ENCODE measurements around the gene TUFM.

Gene TUFM

GRCh38 chr16:28837672-28838557, 8.2 kb downstream of the TUFM start:
- H2AK5ac ChIP-seq (ENCODE audit: low read depth, low read length) = no peak overlapping the region
- H3K27me3 ChIP-seq (ENCODE audit: control insufficient read depth in 3 of 3, insufficient read depth in 3 of 3, low read depth in 1 of 3, low read length in 3 of 3) = no peaks in the 10 kb centered on the region
- H4K91ac ChIP-seq (ENCODE audit: low read depth, low read length, poor library complexity) = no peak overlapping the region
- no peak overlapping the region for H2BK15ac ChIP-seq (ENCODE audit: low read length)
- H3K4me3 ChIP-seq (ENCODE audit: low read length in 2 of 2) = no peak overlapping the region
- DNase-seq (ENCODE audit: low spot score) = no peak
- no peak overlapping the region for H3K4me2 ChIP-seq (ENCODE audit: insufficient read depth, low read length, poor library complexity, severe bottlenecking)
- no peaks in the 10 kb centered on the region for H3K4me1 ChIP-seq (ENCODE audit: control insufficient read depth in 2 of 2, insufficient read depth in 1 of 2, low read depth in 1 of 2, low read length in 2 of 2)
- H3K9ac ChIP-seq (ENCODE audit: low read depth, low read length, poor library complexity) = no peak overlapping the region
- no peak overlapping the region for H2BK5ac ChIP-seq (ENCODE audit: low read length)
- WGBS, 2 donors (ENCODE audit: extremely low coverage in 2 of 2, insufficient read length in 2 of 2, insufficient replicate concordance in 1 of 2) = no CpG with 5 or more reads among the region's 7 CpGs
- H3K23ac ChIP-seq (ENCODE audit: low read depth, low read length, poor library complexity) = no peak overlapping the region
- H4K8ac ChIP-seq (ENCODE audit: low read depth, low read length) = no peak overlapping the region
- H3K9me3 ChIP-seq (replicated peaks in 1 of 2; ENCODE audit: control insufficient read depth in 2 of 2, insufficient read depth in 1 of 2, low read depth in 1 of 2, low read length in 2 of 2) = no peaks in the 10 kb centered on the region
- H3K27ac ChIP-seq (replicated peaks; ENCODE audit: low read length) = no peak overlapping the region
- no peak overlapping the region for H3K14ac ChIP-seq (ENCODE audit: low read length)
- no peak overlapping the region for H3K4ac ChIP-seq (ENCODE audit: low read length)
- H2BK12ac ChIP-seq (ENCODE audit: low read length) = no peak overlapping the region
- peaks cover 2% of the 10 kb centered on the region for H3K79me1 ChIP-seq (ENCODE audit: low read depth, low read length)
- no peak overlapping the region for H2BK120ac ChIP-seq (ENCODE audit: low read depth, low read length)
- H3K36me3 ChIP-seq (replicated peaks in 1 of 2; ENCODE audit: control insufficient read depth in 2 of 2, insufficient read depth in 2 of 2, low read length in 2 of 2) = peaks cover 58 to 81% of the 10 kb centered on the region in 2 donors
- no peak overlapping the region for H3K18ac ChIP-seq (ENCODE audit: low read length)
- H2AFZ ChIP-seq (ENCODE audit: low read length) = no peak overlapping the region

- no CpG with 5 or more reads among the region's 8 CpGs for WGBS, 2 donors (ENCODE audit: extremely low coverage in 2 of 2, insufficient read length in 2 of 2, insufficient replicate concordance in 1 of 2)
Measured at GRCh38 chr16:28836761-28837064, 9.4 kb downstream of the TUFM start.

GRCh38 chr16:28835864-28836760, 10.0 kb downstream of the TUFM start:
- no peak overlapping the region for H2BK5ac ChIP-seq (ENCODE audit: low read length)
- no peak overlapping the region for H3K14ac ChIP-seq (ENCODE audit: low read length)
- no peak overlapping the region for H4K8ac ChIP-seq (ENCODE audit: low read depth, low read length)
- H3K27ac ChIP-seq (replicated peaks; ENCODE audit: low read length) = no peak overlapping the region
- no peak overlapping the region for H4K91ac ChIP-seq (ENCODE audit: low read depth, low read length, poor library complexity)
- no peak for DNase-seq (ENCODE audit: low spot score)
- H2AFZ ChIP-seq (ENCODE audit: low read length) = no peak overlapping the region
- H2BK12ac ChIP-seq (ENCODE audit: low read length) = no peak overlapping the region
- no peaks in the 10 kb centered on the region for H3K4me1 ChIP-seq (ENCODE audit: control insufficient read depth in 2 of 2, insufficient read depth in 1 of 2, low read depth in 1 of 2, low read length in 2 of 2)
- no CpG with 5 or more reads among the region's 25 CpGs for WGBS, 2 donors (ENCODE audit: extremely low coverage in 2 of 2, insufficient read length in 2 of 2, insufficient replicate concordance in 1 of 2)
- no peaks in the 10 kb centered on the region for H3K27me3 ChIP-seq (ENCODE audit: control insufficient read depth in 3 of 3, insufficient read depth in 3 of 3, low read depth in 1 of 3, low read length in 3 of 3)
- H3K4me3 ChIP-seq (ENCODE audit: low read length in 2 of 2) = no peak overlapping the region
- H2BK15ac ChIP-seq (ENCODE audit: low read length) = no peak overlapping the region
- H3K18ac ChIP-seq (ENCODE audit: low read length) = no peak overlapping the region
- peak overlapping the region; percentile 73 for H3K23ac ChIP-seq (ENCODE audit: low read depth, low read length, poor library complexity)
- peaks cover 63 to 84% of the 10 kb centered on the region in 2 donors for H3K36me3 ChIP-seq (replicated peaks in 1 of 2; ENCODE audit: control insufficient read depth in 2 of 2, insufficient read depth in 2 of 2, low read length in 2 of 2)
- no peak overlapping the region for H2BK120ac ChIP-seq (ENCODE audit: low read depth, low read length)
- H3K4ac ChIP-seq (ENCODE audit: low read length) = no peak overlapping the region
- H3K9me3 ChIP-seq (replicated peaks in 1 of 2; ENCODE audit: control insufficient read depth in 2 of 2, insufficient read depth in 1 of 2, low read depth in 1 of 2, low read length in 2 of 2) = no peaks in the 10 kb centered on the region
- peaks cover 2% of the 10 kb centered on the region for H3K79me1 ChIP-seq (ENCODE audit: low read depth, low read length)
- H3K4me2 ChIP-seq (ENCODE audit: insufficient read depth, low read length, poor library complexity, severe bottlenecking) = no peak overlapping the region
- H2AK5ac ChIP-seq (ENCODE audit: low read depth, low read length) = no peak overlapping the region
- H3K9ac ChIP-seq (ENCODE audit: low read depth, low read length, poor library complexity) = no peak overlapping the region

More at GRCh38 chr16:28836761-28837064, 9.4 kb downstream of the TUFM start:
- H3K27me3 ChIP-seq (ENCODE audit: control insufficient read depth in 3 of 3, insufficient read depth in 3 of 3, low read depth in 1 of 3, low read length in 3 of 3) = no peaks in the 10 kb centered on the region
- DNase-seq (ENCODE audit: low spot score) = no peak
- H2BK5ac ChIP-seq (ENCODE audit: low read length) = no peak overlapping the region
- no peak overlapping the region for H3K14ac ChIP-seq (ENCODE audit: low read length)
- H2BK120ac ChIP-seq (ENCODE audit: low read depth, low read length) = no peak overlapping the region
- no peak overlapping the region for H2BK12ac ChIP-seq (ENCODE audit: low read length)
- no peak overlapping the region for H3K4me2 ChIP-seq (ENCODE audit: insufficient read depth, low read length, poor library complexity, severe bottlenecking)
- H3K36me3 ChIP-seq (replicated peaks in 1 of 2; ENCODE audit: control insufficient read depth in 2 of 2, insufficient read depth in 2 of 2, low read length in 2 of 2) = peaks cover 57 to 81% of the 10 kb centered on the region in 2 donors
- no peak overlapping the region for H3K27ac ChIP-seq (replicated peaks; ENCODE audit: low read length)
- no peak overlapping the region for H3K23ac ChIP-seq (ENCODE audit: low read depth, low read length, poor library complexity)
- peaks cover 2% of the 10 kb centered on the region for H3K79me1 ChIP-seq (ENCODE audit: low read depth, low read length)
- no peak overlapping the region for H3K4me3 ChIP-seq (ENCODE audit: low read length in 2 of 2)
- no peak overlapping the region for H4K8ac ChIP-seq (ENCODE audit: low read depth, low read length)
- no peak overlapping the region for H3K9ac ChIP-seq (ENCODE audit: low read depth, low read length, poor library complexity)
- H4K91ac ChIP-seq (ENCODE audit: low read depth, low read length, poor library complexity) = no peak overlapping the region
- H3K4ac ChIP-seq (ENCODE audit: low read length) = no peak overlapping the region
- H2AK5ac ChIP-seq (ENCODE audit: low read depth, low read length) = no peak overlapping the region
- no peaks in the 10 kb centered on the region for H3K9me3 ChIP-seq (replicated peaks in 1 of 2; ENCODE audit: control insufficient read depth in 2 of 2, insufficient read depth in 1 of 2, low read depth in 1 of 2, low read length in 2 of 2)
- H3K4me1 ChIP-seq (ENCODE audit: control insufficient read depth in 2 of 2, insufficient read depth in 1 of 2, low read depth in 1 of 2, low read length in 2 of 2) = no peaks in the 10 kb centered on the region
- no peak overlapping the region for H2AFZ ChIP-seq (ENCODE audit: low read length)
- no peak overlapping the region for H3K18ac ChIP-seq (ENCODE audit: low read length)
- H2BK15ac ChIP-seq (ENCODE audit: low read length) = no peak overlapping the region
